ENCODE results near the gene AGAP1.

GRCh38 chr2:235930701-235931100, 436.9 kb downstream of the AGAP1 start:
- TF ChIP-seq, protein P1, sequence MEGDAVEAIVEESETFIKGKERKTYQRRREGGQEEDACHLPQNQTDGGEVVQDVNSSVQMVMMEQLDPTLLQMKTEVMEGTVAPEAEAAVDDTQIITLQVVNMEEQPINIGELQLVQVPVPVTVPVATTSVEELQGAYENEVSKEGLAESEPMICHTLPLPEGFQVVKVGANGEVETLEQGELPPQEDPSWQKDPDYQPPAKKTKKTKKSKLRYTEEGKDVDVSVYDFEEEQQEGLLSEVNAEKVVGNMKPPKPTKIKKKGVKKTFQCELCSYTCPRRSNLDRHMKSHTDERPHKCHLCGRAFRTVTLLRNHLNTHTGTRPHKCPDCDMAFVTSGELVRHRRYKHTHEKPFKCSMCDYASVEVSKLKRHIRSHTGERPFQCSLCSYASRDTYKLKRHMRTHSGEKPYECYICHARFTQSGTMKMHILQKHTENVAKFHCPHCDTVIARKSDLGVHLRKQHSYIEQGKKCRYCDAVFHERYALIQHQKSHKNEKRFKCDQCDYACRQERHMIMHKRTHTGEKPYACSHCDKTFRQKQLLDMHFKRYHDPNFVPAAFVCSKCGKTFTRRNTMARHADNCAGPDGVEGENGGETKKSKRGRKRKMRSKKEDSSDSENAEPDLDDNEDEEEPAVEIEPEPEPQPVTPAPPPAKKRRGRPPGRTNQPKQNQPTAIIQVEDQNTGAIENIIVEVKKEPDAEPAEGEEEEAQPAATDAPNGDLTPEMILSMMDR (IDR thresholded peaks at IDR 0.05) = no peak
- TF ChIP-seq POLR2A (IDR thresholded peaks at IDR 0.05) = no peak

Measured in heart left ventricle (tissue), 13 donors.